NCI-H1417 (cell line): ENCODE measurements around the gene SPDEF.

Experiments
- DNase-seq, 3 experiments: peaks; one replicate each; lab custom pipeline; 2025; lab: John Stamatoyannopoulos, UW

The SPDEF gene

DNA sequence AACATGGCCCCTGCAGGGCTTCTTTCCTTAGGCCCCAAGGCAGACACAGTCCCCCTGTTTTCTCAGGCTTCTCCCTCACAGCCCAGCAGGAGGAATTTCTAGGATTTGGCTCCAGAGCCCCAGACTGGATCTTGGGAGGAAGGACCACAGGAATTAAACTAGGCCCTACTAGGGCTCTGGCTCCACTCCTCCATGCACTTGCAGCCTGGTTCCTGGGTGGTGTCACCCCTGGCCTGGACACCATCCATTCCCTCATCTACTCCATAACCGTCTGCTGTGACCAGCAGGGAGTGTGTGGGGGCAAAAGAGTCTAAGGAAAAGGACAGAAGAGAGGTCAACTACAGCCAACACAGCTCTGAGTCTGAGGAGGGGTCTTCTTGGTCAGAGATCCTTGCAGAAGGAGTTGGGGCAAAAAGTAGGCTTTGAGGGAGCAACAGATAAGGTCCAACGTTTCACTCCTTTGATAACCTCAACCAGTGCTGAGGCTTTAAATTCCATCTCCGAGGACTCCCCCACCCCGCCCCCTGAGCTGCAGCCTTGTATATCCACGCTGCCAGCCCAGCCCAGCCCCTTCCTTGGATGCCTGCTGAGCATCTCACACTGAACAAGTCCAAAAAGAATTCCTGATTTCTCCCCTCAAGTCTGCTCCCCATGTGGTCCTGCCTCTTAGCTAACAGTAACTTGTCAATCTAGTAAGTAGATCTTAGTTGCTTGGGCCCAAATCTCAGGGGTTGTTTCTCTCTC is 27.9 kb upstream of the SPDEF start:
- no peak for DNase-seq

DNA sequence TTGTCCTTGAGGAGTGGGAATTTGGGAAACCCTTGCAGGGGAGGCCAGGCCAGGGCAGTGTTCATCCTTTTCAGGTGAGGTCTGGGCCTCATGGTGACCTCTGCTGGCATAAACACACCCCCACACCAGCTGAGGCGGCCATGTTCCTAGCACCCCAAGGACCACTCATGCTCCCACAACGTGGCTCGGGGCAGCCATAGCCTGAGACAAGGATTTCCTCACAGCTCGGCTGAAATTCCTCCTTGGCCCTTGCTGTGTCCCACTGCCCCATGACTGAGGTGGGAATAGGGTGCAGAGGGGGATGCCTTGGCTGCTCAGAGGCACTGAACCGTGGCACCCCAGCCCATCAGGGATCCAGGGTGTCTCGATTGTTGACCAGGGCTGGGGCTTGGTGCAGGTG is 27.3 kb upstream of the SPDEF start:
- no peak for DNase-seq

DNA sequence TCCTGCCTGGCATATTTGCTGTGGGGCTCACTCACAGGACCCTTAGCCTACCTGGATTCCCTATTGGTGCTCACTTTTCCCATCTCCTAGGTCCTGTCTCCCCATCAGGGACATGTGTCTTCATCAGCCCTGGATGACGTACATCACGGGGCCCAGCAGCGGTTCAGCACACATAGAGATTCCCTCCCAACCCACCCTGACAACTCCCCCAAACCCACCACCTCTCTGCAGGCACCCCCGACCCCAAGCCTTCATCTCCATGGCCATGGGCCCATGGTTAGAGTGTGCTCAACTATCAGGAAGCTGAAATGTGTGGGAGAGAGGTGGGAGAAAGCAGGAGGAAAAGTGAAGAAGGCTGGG is 25.4 kb upstream of the SPDEF start:
- no peak for DNase-seq

DNA sequence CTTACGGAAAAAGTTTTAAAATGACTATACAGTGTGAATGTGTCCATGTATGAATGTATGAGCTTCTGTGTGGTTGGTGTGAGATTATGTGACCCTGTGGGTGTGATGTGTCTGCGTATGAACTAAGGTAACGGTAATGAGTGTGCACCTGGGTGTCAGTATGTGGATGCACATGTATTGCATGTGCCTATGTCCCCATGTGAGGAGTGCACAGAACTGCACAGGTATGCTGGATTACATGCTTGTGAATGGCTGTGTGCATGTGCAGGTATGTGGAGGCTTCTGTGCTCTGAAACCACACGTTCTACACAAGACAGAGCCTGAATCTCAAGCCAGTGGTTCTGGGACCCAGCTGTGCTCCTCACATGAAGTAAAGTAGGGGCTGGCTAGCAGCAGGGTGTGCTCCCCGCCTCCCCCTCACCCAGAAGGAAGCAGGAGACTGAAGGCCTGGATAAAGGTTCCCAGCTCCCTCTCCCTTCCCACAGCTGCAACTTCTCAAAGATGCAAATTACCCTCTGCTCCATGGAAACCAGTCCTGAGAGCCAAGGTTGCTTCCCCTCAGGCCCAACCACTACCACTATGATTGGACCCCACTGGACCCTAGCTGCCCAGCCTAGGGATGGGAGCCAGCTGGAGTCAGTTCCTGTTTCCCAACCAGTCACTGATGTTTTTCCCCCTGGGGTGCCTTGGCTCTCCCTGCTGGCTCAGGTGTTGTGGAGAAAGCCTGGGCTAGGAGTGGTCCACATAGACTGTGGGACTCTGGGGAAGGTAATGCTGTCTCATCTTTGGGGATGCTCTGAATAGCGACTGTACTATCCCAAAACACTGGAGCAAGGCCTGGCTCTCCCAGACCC is 24.8 kb upstream of the SPDEF start:
- peak in 2 of 3 experiments; percentile 30 to 76 for DNase-seq

DNA sequence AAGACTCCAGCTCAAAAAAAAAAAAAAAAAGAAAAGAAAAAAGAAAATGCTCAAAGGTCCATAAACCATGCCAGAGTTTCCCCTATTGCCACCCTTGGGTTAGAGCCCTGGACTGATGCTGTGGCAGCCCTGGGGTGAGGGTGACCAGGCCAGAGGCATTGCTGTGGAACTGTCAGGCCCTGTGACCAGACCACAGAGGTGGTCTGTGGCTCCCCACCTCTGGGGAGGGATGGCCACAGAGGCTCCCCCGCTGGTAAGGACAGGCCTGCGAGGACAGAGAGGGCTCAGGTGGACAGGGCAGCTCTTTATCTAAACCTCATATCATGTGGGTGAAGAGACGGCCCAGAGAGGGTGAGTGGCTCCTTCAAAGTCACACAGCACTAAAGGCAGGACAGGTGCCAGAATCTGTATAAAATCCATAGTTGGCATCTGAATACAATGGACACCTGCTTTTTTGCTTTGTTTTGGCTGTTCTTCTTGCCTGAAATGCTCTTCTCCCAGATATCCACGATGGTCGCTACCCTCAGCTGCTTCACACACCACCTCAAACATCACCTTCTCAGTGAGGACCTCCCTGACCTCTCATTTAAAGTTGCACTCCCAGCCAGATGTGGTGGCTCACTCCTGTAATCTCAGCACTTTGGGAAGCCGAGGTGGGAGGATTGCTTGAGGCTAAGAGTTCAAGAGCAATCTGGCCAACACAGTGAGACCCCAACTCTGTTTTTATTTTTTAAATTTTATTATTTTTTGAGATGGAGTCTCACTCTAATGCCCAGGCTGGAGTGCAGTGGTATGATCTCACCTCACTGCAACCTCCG is 22.5 kb upstream of the SPDEF start:
- no peak for DNase-seq

DNA sequence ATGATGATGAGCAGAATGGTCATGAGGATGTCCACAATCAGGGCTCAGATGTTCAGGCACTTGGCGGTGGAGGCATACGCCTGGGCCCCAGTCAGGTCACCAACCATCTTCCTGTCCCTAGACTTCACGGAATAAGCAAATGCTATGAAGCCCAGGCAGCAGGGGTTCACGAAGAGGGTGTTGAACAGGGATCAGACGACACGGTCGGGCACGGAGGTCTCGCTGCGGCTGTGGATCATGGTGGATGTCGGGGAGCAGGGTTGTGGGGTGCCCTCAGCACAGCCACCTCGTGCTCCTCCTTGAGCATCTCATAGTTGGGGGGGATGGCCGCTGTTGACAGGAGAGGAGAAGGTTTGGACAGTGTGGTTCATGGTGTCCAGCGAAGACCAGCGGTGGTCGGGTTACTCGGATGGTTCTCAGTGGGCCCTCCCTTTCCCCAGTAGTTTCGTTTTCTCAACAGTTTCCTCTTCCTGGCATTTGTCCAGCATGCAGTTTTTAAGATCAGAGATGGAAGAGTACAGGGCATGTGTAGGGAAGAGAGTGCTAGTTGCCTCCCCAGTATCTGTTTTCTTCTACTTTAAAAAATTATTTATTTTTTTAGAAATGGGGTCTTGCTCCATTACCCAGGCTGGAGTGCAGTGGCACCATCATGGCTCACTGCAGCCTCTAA is 20.3 kb upstream of the SPDEF start:
- no peak for DNase-seq

DNA sequence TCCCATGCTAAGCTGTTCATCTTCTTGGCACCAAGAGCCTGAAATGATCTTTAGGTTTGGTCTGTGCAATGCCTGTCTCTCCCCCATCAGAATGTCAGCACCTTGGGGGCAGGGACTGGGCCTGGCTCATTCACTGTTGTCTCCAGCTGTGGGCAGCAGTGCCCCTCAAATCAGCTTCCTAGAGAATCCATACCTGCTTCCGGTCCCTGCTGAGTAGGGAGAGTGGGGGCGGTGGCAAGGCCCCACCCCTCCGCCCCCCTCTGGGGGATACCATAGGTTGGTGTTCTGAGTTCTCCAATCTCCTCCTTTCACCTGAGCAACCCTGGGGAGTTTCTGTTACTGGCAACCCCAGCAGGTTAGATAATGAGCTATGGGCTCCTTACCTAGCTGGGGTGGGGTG is 19.2 kb upstream of the SPDEF start:
- peak in 1 of 3 experiments; percentile 17 for DNase-seq

DNA sequence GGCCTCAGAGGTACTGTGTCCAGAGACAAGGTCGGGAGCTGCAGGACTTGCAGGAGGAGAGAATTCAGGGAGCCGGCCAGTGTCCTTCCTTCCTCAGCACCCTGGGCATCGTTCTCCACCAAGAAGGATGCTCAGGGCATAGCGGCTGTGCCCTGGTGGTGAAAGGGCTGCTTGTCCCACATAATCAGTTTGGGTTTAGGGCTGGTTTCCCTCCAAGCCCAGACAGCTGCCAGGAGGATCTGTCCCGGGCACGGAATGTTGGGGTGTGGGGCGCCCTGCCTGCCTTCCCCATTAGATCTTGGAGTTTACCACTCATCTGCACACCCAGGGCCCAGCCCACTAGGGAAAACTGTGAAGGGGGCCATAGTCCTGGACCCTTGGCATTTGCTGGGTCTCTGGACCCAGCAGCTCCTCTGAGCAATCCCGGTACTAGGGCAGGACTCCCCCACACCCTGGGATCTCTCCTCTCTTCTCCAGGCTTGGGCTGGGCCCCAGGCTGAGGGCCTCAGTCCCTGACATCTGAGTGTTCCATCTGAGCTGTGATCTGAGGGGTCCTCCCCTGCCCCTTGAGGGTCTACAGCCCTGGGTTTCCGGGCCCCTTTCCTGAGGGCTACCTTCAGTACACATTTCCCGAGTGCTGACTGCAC is 18.6 kb upstream of the SPDEF start:
- DNase-seq: no peak

DNA sequence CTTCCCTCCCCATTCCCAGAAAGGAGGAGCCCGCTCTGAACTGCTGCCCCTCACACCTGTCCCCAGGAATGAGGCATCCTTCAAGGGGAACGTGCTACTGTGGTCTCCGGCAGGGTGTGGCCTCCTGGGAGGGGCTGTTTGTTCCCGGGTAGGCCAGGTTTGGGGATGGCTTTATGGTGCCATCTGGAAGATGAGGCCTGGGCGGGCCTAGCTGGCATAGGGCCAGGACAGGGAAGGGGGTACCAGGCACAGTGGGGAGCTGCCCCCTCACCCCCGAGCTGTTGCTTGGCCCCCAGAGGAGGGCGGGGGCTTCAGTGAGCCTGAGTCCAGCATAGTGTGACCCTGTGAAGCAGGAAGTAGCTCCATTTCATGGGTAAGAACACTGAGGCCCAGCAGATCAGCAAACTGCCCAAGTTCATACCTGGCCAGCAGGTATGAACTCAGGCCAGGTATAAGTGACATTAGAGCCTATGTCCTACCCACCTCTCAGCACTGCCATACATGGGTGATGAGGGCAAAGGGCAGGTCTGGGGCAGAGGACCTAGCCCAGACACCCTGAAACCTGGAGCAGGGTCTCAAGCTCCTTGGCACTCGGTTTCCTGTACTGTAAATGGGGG is 17.5 kb upstream of the SPDEF start:
- DNase-seq: no peak

DNA sequence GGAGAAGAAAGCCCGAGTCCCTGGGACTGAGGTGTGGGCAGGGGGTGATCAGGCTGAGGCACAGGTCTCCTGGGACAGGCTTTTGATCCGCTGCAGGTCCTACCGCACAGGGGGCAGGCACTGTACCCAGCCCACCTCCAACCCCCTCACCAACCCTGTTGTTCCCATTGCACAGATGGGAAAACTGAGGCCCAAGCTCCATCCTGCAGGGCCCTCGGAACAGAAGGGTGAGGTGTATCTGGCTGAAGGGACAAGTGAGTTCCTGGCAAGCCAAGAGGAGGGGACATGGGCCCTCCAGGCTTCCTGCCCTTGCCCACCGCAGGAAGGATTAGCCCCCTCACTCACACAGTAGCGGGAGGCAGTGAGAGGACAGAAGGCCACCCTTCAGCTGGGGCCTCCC is 16.5 kb upstream of the SPDEF start:
- DNase-seq: no peak

DNA sequence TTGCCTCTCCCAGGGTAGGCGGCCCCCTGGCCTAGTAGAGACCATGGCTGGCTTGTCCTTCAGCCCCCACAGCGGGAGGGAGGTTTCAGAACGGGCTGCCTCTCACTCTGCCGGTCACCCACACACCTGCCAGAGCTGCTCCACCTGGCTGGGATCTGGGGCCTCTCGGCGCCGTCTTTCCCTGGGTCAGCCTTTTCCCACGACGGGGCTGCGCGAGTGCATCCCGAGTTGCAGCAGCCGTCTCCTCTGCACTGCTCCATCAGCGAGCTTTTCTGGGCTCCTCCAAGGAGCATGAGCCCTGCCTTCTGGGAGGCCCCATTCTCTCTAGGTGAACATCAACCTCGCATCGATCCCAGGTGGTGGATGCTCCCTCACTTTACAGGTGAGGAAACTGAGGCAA is 15.9 kb upstream of the SPDEF start:
- DNase-seq: no peak

DNA sequence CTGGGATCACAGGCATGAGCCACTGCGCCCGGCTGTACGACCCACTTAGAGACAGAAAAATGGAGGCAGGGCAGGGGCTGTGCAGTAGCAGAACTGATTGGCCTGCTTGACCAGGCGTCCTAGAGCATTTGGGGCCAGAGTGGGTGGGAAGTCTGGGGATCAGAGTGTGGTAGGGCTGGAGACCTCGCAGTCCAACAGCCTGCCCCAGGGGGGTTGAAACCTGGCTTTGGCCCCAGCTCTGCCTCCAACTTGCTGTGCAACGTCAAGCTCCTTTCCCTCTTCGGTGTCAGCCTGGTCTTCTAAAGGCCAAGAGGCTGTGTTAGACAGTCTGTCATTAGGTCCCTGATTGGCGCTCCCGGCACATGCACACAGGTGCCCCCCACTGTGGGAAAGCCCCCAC is 15.3 kb upstream of the SPDEF start:
- DNase-seq: no peak

DNA sequence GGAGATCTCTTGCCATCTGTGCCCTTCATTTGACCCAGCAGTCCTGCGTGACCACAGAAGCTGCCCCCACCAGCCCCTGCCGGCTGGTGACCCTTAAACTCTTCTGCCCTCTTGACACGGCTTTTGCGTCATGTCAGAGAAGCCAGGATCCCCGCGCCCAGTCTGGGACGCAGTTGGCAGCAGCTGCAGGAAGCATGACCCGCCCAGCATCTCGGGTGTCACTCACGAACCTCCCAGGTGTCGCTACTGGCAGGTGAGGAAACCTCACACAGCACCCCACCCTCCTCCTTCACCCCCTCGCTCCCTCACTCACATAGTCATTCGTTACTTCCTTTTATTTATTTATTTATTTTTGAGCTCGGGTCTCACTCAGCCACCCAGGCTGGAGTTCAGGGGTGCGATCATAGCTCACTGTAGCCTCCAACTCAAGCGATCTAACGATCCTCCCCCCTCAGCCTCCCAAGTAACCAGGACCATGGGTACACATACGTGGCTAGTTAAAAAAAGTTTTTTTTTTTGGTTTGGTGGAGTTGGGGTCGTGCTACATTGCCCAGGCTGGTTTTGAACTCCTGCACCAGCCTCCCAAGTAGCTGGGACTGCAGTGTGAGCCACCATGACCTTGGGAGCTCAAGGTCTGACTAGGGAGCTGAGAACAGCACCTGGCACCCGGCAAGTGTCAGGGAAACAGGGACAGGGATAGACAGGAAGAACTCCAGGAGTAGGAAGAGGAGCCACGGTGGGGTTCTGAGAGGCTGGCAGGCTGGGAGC is 14.1 kb upstream of the SPDEF start:
- DNase-seq: peak in 1 of 3 experiments; percentile 15

DNA sequence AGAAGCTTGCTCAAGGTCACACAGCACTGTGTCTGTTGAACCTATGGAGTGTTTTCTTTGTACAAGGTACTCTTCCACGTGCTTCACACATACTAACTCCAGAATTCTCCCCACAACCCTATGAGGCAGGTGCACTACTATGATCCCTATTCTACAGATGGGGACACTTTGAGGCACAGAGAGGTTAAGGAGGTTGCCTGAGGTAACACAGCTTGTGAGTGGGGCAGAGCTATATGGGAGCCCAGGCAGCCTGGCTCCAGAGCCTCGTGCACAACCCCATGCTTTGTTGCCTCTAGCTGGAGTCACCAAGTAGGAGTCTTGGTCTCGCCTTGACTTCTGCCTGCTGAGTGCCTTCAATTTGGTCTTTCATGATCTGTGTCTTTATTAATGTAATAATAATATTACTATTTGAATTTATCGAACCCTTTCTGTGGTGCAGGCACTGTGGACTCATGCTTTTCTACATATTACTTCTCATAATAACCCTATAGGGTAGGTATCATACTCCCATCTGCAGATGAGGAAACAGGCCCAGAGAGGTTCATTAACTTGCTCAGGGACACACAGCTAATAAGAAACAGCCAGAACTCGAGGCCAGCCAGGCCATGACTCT is 13.3 kb upstream of the SPDEF start:
- DNase-seq: no peak

DNA sequence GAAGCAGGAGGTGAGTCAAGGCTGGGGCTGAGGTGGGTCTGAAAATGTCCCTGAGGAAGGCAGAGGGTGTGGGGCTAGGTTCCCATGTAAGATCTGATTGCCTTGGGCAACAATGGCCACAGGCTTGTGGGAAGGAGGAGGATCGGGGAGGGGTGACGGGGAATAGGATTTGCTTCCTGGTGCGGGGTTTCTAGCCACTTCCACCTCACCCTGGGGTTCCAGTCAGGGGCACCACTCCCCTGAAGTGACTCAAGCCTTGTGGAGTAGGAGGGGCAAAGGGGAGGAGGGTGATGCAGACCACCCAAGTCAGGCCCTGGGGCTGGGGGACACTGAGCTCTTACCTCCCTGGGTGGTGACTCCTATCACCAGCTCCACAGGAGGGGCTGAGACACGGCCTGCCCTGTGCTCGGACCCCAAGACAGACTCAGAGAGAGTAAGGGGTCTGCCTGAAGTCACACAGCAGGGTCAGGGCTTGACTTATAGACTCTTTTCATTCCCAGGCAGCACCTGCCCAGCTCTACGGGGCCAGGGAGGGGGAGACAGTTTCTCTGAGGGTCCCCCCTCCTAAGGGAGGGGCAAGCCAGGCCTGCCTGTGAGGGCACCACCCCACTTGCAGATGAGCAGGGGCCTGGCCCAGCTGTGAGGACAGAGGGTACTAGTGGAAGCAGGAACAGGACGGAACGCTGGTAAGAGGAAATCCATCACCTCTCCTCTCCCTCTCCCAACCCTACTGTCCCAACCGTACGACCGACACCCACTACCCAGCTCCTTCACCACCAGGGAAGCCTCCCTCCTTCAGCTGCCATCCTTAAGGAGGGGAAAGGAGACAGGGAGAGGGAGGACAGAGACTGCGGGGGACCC is 12.4 kb upstream of the SPDEF start:
- no peak for DNase-seq

DNA sequence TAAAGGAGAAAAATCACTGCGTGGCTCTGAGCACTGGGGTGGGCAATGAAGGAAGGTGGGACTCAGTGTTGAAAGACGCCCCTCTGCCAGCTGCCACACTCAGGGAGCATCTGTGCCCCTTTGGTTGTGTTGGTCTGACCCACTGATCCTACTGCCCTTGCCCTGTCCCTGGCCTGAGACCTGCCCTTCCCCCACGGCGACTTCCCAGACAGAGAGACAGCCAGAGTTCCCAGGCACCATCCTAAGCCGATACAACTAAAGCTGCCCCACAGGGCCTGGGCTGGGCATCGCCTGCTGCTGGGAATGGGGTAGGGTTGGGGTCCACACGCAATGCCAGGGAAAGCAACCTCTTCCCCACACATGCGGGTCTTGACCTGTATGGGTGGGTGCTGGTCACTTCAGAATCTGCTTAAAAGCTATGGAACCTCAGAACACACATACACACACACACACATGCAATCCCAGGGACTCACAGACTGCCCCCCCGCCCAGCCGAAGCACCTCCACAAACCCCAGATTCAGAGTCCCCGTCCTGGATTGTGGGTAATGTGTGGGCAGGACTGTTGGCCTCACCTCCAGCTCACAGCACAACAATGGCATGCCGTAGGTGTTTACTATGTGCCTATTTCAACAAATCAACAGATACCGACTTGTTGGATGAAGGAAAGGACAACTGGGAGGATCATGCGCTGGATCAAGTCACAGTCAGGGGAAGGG is 10.9 kb upstream of the SPDEF start:
- DNase-seq: no peak

DNA sequence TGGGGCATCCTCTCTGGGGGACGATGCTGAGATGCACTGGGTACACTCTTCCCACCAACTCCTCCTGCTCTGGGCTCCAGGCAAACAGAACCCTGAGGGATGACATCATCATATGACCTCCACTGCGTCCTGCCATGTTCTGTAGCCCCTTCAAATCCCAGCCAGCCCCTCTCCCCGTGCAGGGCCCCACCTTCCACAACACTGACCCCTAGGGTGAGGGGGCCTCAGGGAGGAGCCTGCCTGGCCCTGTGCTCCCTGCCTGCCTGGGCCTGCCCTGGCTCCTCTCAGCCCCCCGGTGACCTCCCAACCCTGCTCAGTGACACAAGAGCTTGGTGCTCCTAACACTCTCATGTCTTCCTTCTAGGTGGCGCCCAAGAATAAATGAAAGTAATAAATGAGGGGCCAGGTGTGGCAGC is 9.6 kb upstream of the SPDEF start:
- DNase-seq: peak in 1 of 3 experiments; percentile 27

DNA sequence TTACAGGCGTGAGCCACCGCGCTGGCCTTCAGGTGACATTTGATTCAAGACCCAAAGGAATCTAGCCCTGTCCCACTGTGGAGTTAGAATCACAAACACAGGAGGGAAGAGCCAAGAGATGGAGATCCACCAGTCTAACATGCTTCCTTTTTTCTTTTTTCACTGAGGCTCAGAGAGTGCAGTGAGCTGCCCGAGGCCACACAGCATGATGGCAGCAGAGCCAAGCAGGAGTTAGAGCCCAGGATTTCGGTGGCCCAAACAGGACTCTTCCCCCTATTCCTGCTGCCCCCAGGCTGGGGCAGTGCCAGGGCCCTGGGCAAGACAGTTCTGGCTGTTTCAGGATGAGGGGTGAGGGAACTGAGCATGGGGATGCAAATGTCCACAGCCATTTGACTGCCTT is 8.1 kb upstream of the SPDEF start:
- no peak for DNase-seq
